Mesodermal cell (in vitro differentiated cells): ENCODE results near the gene PNKD. TPM values are rescaled to one million over a fixed set of nuclear protein-coding genes. Genes with fewer than 3 reads are reported as not detected.

ENCODE experiments used
- H3K27ac ChIP-seq: 2 replicates; pipeline ENCODE4 v1.7.0; 2013; ENCODE audit warnings: mild to moderate bottlenecking, low read depth, low read length, moderate library complexity; ENCODE audit not compliant: severe bottlenecking
- H3K36me3 ChIP-seq: 2 replicates; pipeline ENCODE4 v1.7.1; 2013; ENCODE audit warnings: mild to moderate bottlenecking, low read length, moderate library complexity; ENCODE audit not compliant: control insufficient read depth, insufficient read depth
- H3K4me1 ChIP-seq: one replicate; pipeline ENCODE4 v1.7.1; 2013; ENCODE audit warnings: mild to moderate bottlenecking, low read length; ENCODE audit not compliant: insufficient read depth, control insufficient read depth, poor library complexity, severe bottlenecking
- H3K4me3 ChIP-seq: 2 replicates; pipeline ENCODE4 v1.7.0; 2013; ENCODE audit warnings: low read length, control low read depth, mild to moderate bottlenecking; ENCODE audit not compliant: insufficient read depth, poor library complexity, severe bottlenecking; ENCODE audit errors: extremely low read depth
- H3K9me3 ChIP-seq: 2 replicates; pipeline ENCODE4 v1.7.1; 2013; ENCODE audit warnings: mild to moderate bottlenecking, low read length, moderate library complexity; ENCODE audit not compliant: control insufficient read depth
- WGBS, 2 experiments: methylation state at CpG; one replicate each; pipeline ENCODE4 v1.1.5; 2013; ENCODE audit warnings: missing lambda C conversion rate in 2 of 2; ENCODE audit not compliant: insufficient coverage in 2 of 2; 5-methylcytosine and 5-hydroxymethylcytosine counted together
- polyA plus RNA-seq, 2 experiments: library from polyadenylated mRNA; stranded (reverse); fragments of 50-300 nt; gene quantifications; one replicate each; pipeline ENCODE4 v1.2.3, GENCODE V29; 2013

Gene PNKD, protein sequence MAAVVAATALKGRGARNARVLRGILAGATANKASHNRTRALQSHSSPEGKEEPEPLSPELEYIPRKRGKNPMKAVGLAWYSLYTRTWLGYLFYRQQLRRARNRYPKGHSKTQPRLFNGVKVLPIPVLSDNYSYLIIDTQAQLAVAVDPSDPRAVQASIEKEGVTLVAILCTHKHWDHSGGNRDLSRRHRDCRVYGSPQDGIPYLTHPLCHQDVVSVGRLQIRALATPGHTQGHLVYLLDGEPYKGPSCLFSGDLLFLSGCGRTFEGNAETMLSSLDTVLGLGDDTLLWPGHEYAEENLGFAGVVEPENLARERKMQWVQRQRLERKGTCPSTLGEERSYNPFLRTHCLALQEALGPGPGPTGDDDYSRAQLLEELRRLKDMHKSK
- 51.7 TPM for polyA plus RNA-seq (2013, experiment 1 of 2)
- polyA plus RNA-seq (2013, experiment 2 of 2) = 50.0 TPM

DNA sequence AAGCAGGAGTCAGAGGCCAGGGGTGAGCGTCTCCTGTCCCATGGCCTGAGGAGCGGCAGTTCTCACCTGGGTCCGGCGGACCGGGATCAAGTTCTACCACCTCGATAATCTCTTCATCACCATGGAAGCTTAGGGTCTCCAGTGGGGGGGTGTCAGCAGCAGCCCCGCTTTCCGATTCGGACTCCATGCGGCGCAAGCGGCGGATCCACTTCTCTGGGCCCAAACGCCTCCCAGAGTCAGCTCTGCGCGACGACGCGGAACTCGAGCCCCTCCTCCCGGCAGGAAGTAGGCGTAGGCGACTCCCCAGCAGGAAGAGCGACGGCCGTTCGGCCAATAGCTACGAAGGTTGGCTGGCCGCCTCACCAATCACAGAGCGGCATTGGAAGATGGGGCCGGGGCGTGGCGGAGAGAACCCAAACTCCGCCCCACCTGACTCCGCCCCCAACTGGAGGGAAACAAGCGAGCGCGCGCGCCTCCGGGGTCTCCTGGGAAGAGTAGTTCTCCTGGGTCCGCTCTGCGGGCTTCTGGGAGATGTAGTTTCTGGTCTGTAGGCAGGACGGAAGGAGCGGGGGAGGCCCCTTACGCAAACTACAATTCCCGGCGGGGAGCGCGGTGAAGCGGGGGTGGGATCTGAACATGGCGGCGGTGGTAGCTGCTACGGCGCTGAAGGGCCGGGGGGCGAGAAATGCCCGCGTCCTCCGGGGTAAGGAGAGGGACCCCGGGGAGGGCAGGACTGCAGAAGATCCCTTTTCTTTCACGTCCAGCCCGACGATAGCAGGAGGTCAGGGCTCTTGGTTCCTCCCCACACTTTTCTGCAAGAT lies at the start of gene PNKD, which contains the start of gene AAMP:
TSS of gene PNKD (plus strand) at position 620 of the 821 bp plus-strand sequence. CDS start at position 637, 17 bp downstream.
TSS of gene AAMP (minus strand) at position 238 of the 821 bp plus-strand sequence. CDS start at position 187, 51 bp downstream.
- H3K4me3 ChIP-seq = peak within 1 kb of the TSS; percentile 91
- 0 to 1% methylated on average over 38 to 45 of the region's 64 CpGs for WGBS, 2 experiments
- no peaks in the 10 kb centered on the region for H3K9me3 ChIP-seq
- peaks cover 47% of the 10 kb centered on the region for H3K36me3 ChIP-seq
- H3K27ac ChIP-seq = peak within 1 kb of the TSS; percentile 86
- no peaks in the 10 kb centered on the region for H3K4me1 ChIP-seq

DNA sequence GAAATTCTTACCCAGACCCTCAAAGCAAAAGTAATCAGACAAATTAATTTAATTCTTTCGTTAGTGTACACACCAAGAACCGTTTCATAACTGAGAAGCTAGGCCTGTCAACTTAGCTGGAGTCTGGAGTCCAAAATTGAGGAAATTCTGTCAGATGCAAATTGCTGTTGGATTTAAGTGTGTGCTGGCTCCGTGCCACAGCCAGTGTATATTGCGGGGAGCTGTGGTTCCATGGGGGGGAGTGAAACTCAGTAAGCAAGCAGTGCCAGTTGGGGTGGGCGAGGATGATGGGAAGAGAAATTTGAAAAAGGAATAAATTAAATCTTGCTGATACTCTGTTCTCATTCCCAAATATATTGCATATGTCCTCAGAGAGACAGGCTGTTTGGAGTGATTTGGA lies 49.3 kb upstream of the PNKD start:
- H3K9me3 ChIP-seq = no peaks in the 10 kb centered on the region
- H3K4me1 ChIP-seq = peaks cover 15% of the 10 kb centered on the region
- peaks cover 64% of the 10 kb centered on the region for H3K36me3 ChIP-seq
- 93% methylated on average over 4 of the region's 5 CpGs for WGBS, 2 experiments
- H3K27ac ChIP-seq = no peak overlapping the region
- no peak overlapping the region for H3K4me3 ChIP-seq

DNA sequence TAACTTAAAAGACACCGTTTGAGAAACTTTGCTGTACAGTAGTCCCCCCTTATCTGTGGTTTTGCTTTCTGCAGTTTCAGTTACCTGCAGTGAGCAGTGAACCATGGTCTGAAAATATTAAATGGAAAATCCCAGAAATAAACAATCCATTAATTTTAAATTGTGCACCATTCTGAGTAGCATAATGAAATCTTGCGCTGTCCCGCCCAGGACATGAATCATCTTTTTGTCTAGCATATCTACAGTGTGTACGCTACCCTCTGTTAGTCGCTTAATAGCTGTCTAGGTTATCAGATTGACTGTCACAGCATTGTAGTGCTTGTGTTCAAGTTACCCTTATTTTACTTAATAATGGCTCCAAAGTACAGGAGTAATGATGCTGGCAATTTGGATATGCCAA lies 47.3 kb upstream of the PNKD start:
- Histone ChIP-seq H3K4me3 (no peak overlapping the region), H3K4me1 (peaks cover 21% of the 10 kb centered on the region), H3K36me3 (peaks cover 85% of the 10 kb centered on the region), H3K27ac (no peak overlapping the region), H3K9me3 (no peaks in the 10 kb centered on the region)
- WGBS, 2 experiments = 100% methylated on average over 2 to 5 of the region's 5 CpGs

DNA sequence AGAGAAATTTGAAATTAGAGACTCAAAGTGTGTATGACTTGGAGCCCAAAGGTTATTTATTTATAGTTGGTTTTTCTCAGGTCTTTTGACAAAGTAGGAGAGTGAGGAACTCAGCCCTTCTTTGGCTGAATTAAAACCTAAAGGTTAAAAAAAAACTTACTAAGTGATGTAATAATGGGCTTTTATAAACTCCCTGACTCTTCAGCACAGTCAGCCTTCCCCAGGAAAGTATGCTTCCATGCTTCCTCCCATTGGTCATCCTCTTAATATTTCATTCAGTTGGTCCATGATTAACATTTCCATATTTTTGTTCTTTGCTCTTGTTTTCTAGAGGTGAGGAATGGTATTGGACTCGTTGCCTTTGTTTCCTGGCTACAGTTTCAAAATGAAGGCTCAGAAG lies 46.1 kb upstream of the PNKD start:
- no peak overlapping the region for H3K4me3 ChIP-seq
- H3K27ac ChIP-seq = no peak overlapping the region
- H3K4me1 ChIP-seq = peaks cover 30% of the 10 kb centered on the region
- WGBS, 2 experiments = no CpG with 5 or more reads among the region's 1 CpG
- peaks cover 95% of the 10 kb centered on the region for H3K36me3 ChIP-seq
- H3K9me3 ChIP-seq = no peaks in the 10 kb centered on the region

DNA sequence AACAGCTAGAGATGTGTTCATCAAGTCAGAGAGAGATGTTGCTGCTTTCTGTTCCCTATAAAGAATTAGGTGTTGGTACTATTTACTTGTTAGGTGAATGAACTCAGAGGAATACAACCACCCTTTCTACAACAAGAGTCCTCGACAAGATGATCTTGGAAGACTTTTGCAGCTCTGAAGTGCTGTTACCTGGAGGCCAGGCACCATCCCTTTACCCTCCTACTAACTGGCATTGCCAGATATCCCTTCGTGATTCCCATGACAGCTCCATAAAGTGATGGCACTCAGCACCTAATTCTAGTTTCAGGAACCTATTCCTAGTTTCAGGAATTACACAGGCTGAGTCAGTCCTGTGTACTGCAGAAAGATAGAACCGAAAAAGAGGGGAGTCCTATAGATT lies 43.4 kb upstream of the PNKD start:
- H3K27ac ChIP-seq = no peak overlapping the region
- H3K9me3 ChIP-seq = no peaks in the 10 kb centered on the region
- WGBS, 2 experiments = 83 to 100% methylated on average over 1 to 2 of the region's 3 CpGs
- H3K36me3 ChIP-seq = peaks cover 95% of the 10 kb centered on the region
- no peak overlapping the region for H3K4me3 ChIP-seq
- H3K4me1 ChIP-seq = peaks cover 27% of the 10 kb centered on the region

DNA sequence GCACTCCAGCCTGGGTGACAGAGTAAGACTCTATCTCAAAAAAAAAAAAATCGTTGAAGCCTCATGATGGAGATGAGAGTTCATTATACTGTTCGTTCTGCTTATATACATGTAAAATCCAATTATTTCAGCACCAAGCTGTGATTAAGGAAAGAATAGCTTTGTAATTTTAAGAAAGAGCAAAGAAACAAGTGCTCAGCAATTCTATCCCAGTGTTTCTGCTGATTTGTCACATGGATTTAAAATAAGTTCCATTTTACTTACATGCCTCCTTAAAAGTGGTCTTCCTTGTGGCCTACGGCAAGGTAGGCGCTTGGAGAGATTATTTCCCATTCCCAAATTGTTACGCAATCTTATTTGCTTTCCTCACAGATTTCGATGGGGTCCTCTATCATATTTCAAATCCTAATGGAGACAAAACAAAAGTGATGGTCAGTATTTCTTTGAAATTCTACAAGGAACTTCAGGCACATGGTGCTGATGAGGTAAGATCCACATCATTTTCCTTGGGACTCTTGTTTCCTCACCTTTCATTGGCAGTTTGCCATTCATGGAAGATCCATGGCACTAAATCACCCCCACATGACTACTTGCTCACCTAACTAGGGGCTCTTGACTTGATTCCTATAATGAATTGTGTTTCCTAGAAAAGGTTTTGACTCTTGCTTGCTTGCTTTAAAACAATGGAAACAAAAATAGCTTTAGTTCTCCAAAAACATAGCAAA lies 41.8 kb upstream of the PNKD start:
- peaks cover 97% of the 10 kb centered on the region for H3K36me3 ChIP-seq
- H3K9me3 ChIP-seq = no peaks in the 10 kb centered on the region
- no peak overlapping the region for H3K4me3 ChIP-seq
- peak overlapping the region; percentile 37 for H3K27ac ChIP-seq
- peaks cover 21% of the 10 kb centered on the region for H3K4me1 ChIP-seq
- 95 to 100% methylated on average over 1 to 2 of the region's 6 CpGs for WGBS, 2 experiments

DNA sequence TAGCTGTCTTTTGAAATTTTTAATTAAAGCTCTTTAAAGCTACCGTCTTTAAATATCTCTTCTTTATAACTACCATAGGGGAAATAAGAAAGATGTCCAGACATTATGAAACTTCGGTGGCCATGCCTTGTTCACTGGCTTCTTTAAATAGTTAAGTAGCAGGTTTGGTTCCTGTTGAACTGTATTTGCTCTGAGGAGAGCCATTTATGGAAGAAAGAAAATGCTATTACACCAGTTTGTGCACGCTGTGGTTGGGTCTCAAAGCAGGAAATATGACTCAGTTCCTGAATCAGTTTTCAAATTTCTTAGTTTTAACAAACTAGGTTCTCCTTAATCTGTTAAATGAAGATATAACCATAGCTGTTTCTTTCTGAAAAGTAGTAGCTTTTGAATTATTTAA lies 41.1 kb upstream of the PNKD start:
- Histone ChIP-seq H3K9me3 (no peaks in the 10 kb centered on the region), H3K4me3 (no peak overlapping the region), H3K27ac (peak overlapping the region; percentile 37), H3K4me1 (peaks cover 21% of the 10 kb centered on the region), H3K36me3 (peaks cover 97% of the 10 kb centered on the region)
- WGBS, 2 experiments = 60 to 100% methylated on average over 1 of the region's 3 CpGs

DNA sequence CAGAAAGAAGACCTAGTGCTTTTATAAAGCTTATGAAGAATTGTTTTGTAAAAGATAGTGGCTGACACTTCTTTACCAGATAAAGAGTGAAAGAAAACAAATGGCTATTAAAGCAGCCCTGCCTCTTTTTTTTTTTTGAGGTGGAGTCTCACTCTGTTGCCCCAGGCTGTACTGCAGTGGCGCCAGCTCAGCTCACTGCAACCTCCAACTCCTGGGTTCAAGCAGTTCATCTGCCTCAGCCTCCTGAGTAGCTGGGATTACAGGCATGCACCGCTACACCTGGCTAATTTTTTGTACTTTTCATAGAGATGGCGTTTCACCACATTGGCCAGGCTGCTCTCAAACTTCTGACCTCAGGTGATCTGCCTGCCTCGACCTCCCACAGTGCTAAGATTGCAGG lies 40.5 kb upstream of the PNKD start:
- Histone ChIP-seq H3K27ac (no peak overlapping the region), H3K4me1 (peaks cover 21% of the 10 kb centered on the region), H3K9me3 (no peaks in the 10 kb centered on the region), H3K4me3 (no peak overlapping the region), H3K36me3 (peaks cover 97% of the 10 kb centered on the region)
- 88 to 97% methylated on average over 3 to 4 of the region's 4 CpGs for WGBS, 2 experiments

DNA sequence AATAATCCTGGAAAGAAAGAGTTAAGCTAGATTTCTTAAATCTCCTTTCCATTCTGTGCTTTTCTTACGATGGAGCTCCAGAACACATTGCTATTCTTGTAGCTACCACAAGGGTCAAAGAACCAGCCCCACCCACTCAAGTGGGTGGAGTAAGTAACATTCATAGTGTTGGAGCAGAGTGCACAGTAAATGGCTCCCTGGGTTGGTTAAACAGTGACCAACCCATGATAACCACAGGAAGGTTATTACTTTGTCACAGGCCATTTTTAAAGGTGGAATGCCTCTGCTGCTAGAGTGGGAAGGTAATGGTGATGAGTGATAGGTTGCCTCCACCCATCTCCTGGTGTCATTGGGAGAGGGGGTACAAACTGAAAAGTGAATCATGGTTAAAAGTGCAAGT lies 39.4 kb upstream of the PNKD start:
- Histone ChIP-seq H3K36me3 (peaks cover 97% of the 10 kb centered on the region), H3K27ac (no peak overlapping the region), H3K9me3 (no peaks in the 10 kb centered on the region), H3K4me1 (peaks cover 21% of the 10 kb centered on the region), H3K4me3 (no peak overlapping the region)
- no CpG with 5 or more reads among the region's 1 CpG for WGBS, 2 experiments

DNA sequence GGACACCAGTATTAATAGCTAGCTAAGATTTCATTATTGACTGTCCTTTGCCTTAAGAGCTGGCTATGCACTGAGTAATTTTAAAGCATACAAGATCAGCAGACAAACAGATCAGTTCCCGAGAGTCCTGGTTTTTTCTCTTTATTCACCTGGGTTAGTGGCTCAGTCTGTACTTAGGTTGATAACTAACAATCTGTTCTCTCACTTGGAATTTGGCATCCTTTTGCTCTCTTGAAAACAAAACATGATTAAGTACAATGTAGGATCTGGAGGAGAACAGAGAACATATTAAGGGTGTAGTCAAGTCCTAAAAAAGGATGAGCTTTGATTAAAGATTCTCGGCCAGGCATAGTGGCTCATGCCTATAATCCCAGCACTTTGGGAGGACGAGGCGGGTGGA lies 36.8 kb upstream of the PNKD start:
- WGBS, 2 experiments = 94 to 100% methylated on average over 3 to 4 of the region's 4 CpGs
- H3K4me3 ChIP-seq = no peak overlapping the region
- H3K4me1 ChIP-seq = peaks cover 12% of the 10 kb centered on the region
- peaks cover 94% of the 10 kb centered on the region for H3K36me3 ChIP-seq
- no peaks in the 10 kb centered on the region for H3K9me3 ChIP-seq
- H3K27ac ChIP-seq = no peak overlapping the region
